Lower leg skin (tissue), 3 donors: Measurements from ENCODE around the gene ASAP2.

Experiments
- POLR2A ChIP-seq, 2 donors: fragments of 450-650 bp; IDR thresholded peaks; one replicate each; pipeline ENCODE4 v1.6.1; 2016 to 2017; ENCODE audit warnings: antibody characterized with exemption in 2 of 2, mild to moderate bottlenecking in 1 of 2, moderate library complexity in 1 of 2
- TF ChIP-seq, protein P1 (sequence below), 3 donors: fragments of 450-650 bp; IDR thresholded peaks; one replicate each; pipeline ENCODE4 v1.5.1; 2016; ENCODE audit warnings: antibody characterized with exemption in 3 of 3, mild to moderate bottlenecking in 3 of 3, moderate library complexity in 2 of 3

DNA sequence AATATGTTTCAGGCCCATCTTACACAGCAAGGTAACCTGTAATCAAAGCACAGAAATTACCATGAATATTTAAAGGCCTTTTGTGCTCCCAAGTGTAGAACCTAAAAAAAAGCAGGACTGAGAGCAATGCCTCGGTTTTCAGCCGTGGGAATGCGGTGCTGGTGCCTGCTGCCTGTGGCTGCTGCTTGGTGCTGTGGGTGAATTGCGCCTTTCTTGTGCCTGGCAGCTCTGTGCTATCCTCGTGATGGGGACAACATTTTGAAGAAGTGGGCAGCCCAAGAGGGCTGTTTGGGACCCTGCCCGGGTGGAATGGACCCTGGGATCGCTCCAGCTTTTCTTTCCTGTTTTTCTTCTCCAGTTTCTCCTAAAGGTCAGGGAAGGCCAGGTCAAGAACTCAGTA lies 91.2 kb downstream of the ASAP2 start:
- no peak for TF ChIP-seq POLR2A (IDR thresholded peaks at IDR 0.05)
- TF ChIP-seq, protein P1, sequence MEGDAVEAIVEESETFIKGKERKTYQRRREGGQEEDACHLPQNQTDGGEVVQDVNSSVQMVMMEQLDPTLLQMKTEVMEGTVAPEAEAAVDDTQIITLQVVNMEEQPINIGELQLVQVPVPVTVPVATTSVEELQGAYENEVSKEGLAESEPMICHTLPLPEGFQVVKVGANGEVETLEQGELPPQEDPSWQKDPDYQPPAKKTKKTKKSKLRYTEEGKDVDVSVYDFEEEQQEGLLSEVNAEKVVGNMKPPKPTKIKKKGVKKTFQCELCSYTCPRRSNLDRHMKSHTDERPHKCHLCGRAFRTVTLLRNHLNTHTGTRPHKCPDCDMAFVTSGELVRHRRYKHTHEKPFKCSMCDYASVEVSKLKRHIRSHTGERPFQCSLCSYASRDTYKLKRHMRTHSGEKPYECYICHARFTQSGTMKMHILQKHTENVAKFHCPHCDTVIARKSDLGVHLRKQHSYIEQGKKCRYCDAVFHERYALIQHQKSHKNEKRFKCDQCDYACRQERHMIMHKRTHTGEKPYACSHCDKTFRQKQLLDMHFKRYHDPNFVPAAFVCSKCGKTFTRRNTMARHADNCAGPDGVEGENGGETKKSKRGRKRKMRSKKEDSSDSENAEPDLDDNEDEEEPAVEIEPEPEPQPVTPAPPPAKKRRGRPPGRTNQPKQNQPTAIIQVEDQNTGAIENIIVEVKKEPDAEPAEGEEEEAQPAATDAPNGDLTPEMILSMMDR (IDR thresholded peaks at IDR 0.05) = no peak
